ENCODE results near the gene ZGLP1.
"Not testable (repeated sequence)": the region's sequence is repeated elsewhere in the genome, so short reads cannot be mapped to it uniquely, and the experiment has no call there.

The ZGLP1 gene

DNA sequence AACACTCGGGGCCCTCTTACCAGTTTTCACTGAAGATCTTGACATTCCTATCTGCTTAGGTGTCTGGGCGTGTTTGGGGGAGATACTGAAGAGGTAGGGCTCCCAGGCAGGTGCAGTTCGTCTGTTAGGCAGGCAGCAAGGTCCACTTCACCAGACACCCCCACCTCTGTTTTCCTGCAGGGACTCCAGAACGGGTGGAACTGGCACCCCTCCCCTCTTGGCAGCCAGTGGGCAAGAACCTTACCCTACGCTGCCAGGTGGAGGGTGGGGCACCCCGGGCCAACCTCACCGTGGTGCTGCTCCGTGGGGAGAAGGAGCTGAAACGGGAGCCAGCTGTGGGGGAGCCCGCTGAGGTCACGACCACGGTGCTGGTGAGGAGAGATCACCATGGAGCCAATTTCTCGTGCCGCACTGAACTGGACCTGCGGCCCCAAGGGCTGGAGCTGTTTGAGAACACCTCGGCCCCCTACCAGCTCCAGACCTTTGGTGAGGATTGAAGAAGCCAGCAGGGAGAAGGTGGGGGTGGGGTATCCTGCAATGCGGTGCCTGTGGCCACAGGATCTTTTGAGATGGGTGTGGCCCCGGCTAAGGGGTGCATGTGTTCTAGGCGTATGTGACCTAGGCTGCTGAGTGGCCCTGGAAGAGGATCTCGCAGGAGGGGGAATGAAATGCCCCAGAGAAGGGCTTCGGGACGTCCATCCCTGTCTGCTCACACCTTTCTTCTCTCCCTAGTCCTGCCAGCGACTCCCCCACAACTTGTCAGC lies 26.1 kb downstream of the ZGLP1 start:
- DNase-seq: no peak
- intact Hi-C loops (cut with DNase I): no loop called here

DNA sequence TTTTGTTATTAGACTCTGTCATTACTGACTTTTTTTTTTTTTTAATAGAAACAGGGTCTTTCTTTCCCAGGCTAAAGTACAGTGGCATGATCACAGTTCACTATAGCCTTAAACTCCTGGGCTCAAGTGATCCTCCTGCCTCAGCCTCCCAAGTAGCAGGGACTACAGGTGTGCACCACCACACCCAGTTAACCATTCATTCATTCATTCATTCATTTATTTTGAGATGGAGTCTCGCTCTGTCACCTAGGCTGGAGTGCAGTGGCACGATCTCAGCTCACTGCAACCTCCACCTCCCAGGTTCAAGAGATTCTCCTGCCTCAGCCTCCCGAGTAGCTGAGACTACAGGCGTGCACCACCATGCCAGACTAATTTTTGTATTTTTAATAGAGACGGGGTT lies 27.6 kb downstream of the ZGLP1 start:
- intact Hi-C loops (cut with DNase I); DNase-seq: not testable (repeated sequence)

DNA sequence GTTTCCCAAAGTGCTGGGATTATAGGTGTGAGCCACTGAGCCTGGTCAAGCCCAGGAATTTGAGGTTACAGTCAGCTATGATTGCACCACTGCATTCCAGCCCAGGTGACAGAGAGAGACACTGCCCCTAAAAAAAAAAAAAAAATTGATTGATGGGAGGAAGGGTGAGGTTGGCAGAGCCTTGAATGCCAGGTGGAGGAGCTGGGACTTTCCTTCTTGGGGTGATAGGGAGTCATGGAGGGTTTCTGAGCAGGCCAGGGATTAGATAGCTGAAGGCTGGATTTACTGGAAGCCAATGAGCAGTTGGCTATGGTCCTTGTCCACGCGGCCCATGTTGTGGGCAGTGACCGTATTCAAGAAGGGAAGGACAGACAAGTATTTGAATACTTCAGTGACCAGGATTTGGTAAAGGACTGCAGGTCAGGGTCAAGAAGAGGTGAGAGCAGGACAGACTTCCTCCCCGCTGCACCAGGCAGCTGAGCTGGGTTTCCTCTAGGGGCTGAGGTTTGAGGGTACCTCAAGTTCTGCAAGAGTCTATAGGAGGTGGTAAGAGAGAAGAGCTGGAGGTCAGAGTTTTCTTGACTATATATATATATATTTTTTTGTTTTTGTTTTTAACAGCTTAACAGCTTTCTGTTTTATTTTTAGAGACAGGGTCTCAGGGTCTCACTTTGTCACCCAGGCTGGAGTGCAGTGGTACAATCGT lies 29.7 kb downstream of the ZGLP1 start:
- intact Hi-C loops (cut with DNase I): no loop called here
- DNase-seq: no peak

DNA sequence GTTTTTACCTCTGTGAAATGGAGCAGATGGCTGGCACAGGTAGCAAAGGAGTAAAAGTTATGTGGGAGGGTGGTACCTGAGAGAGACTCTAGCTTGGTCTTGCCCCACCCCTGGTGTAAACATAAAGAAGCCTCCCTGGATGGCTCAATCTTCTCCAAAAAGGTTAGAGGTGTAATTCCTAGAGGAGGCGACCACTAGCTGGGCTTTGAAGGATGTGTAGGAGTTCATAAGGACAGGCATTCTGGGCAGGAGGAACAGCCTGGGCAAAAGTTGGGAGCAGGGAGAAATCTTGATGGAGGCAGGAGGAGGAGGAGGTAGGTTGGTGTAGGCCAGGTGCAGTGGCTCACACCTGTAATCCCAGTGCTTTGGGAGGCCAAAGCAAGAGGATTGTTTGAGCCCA lies 30.7 kb downstream of the ZGLP1 start:
- intact Hi-C loops (cut with DNase I): no loop called here
- no peak for DNase-seq

DNA sequence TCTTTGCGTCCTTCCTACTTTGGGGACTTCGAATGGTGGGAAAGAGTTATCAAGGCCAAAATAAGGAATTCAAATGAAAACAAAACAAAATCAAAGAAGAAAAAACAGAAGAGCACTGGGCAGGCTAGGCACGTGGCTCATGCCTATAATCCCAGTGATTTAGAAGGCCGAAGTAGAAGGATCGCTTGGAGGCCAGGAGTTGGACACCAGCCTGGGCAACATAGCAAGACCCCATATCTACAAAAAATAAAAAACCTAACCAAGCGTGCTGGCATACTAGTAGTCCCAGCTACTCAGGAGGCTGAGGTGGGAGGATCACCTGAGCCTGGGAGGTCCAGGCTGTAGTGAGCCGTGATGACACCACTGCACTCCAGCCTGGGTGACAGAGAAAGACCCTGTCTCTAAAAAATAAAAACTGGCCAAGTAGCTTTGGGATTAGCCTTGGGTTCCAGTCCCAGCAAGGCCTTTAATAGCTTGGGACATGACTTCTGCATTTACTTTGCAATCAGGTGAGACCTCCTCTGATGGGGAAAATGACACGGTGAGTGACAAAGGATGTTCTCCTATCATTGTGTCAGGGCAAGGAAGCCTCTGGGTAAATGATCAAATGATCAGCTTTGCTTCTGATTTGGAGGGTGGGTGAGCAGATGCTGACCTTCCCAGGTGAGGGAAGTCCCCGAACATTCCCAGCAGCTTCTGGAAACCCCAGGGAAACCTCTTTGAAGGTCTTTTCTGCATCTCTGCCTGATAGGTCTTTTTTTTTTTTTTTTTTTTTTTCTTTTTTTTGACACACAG lies 31.6 kb downstream of the ZGLP1 start:
- no peak for DNase-seq
- intact Hi-C loops (cut with DNase I): no loop called here

DNA sequence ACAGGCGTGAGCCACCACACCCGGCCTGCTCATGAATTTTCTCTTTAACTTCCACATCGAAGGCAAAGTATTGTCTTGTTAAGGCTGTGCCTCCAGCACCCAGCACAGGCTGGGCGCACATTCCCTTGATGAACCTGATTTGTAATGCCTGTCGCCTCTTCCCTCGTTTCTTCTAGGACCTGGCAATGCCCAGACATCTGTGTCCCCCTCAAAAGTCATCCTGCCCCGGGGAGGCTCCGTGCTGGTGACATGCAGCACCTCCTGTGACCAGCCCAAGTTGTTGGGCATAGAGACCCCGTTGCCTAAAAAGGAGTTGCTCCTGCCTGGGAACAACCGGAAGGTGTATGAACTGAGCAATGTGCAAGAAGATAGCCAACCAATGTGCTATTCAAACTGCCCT lies 35.0 kb downstream of the ZGLP1 start:
- intact Hi-C loops (cut with DNase I): no loop called here
- no peak for DNase-seq

DNA sequence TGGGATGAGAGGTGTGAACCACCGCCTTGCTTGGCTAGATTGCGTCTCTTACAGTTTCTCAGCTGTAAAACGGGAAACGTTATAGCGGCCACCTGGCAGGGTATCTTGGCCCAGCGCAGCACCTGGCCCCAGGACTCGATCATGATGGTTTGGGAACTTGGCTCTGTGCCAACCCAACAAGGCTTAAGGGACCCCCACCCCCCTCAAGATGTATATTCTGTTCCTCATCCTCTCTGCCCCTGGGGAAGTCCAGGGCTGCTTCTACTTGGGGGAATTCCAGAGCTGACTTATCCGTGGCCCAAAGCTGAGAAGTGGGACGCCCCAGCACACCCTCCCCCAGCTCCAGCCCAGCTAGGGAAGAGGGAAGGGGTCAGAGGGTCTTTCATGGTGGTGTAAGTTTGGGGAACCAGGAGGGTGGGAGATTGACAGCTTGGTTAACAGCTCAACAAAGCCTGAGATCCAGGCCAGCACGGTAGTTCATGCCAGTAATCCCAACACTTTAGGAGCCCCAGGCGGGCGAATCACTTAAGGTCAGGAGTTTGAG lies 38.0 kb downstream of the ZGLP1 start:
- DNase-seq: no peak
- intact Hi-C loops (cut with DNase I): no loop called here

DNA sequence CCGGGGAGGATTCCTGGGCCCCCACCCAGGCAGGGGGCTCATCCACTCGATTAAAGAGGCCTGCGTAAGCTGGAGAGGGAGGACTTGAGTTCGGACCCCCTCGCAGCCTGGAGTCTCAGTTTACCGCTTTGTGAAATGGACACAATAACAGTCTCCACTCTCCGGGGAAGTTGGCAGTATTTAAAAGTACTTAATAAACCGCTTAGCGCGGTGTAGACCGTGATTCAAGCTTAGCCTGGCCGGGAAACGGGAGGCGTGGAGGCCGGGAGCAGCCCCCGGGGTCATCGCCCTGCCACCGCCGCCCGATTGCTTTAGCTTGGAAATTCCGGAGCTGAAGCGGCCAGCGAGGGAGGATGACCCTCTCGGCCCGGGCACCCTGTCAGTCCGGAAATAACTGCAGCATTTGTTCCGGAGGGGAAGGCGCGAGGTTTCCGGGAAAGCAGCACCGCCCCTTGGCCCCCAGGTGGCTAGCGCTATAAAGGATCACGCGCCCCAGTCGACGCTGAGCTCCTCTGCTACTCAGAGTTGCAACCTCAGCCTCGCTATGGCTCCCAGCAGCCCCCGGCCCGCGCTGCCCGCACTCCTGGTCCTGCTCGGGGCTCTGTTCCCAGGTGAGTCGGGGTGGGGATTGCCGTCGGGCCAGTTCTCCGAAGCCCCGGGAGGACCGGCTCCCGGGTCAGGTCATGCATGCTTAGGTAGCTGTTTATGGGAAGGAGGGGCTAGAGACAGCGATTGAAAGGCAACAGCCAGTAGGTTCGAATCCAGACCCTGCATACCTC lies 38.8 kb downstream of the ZGLP1 start, which contains the start of gene ICAM1:
ICAM1 (plus strand) TSS at position 505 of the 779 bp plus-strand sequence; CDS start at position 545, 40 bp downstream.
- intact Hi-C loops (cut with DNase I): no loop called here
- peak in 1 of 10 donors; percentile 88 for DNase-seq

DNA sequence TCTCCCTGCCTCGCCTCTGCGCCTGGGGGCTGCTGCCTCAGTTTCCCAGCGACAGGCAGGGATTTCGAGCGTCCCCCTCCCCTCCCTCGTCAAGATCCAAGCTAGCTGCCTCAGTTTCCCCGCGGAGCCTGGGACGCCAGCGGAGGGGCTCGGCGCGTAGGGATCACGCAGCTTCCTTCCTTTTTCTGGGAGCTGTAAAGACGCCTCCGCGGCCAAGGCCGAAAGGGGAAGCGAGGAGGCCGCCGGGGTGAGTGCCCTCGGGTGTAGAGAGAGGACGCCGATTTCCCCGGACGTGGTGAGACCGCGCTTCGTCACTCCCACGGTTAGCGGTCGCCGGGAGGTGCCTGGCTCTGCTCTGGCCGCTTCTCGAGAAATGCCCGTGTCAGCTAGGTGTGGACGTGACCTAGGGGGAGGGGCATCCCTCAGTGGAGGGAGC lies 39.4 kb downstream of the ZGLP1 start:
- intact Hi-C loops (cut with DNase I): no loop called here
- DNase-seq: peak in 2 of 10 donors; percentile 23 to 88

DNA sequence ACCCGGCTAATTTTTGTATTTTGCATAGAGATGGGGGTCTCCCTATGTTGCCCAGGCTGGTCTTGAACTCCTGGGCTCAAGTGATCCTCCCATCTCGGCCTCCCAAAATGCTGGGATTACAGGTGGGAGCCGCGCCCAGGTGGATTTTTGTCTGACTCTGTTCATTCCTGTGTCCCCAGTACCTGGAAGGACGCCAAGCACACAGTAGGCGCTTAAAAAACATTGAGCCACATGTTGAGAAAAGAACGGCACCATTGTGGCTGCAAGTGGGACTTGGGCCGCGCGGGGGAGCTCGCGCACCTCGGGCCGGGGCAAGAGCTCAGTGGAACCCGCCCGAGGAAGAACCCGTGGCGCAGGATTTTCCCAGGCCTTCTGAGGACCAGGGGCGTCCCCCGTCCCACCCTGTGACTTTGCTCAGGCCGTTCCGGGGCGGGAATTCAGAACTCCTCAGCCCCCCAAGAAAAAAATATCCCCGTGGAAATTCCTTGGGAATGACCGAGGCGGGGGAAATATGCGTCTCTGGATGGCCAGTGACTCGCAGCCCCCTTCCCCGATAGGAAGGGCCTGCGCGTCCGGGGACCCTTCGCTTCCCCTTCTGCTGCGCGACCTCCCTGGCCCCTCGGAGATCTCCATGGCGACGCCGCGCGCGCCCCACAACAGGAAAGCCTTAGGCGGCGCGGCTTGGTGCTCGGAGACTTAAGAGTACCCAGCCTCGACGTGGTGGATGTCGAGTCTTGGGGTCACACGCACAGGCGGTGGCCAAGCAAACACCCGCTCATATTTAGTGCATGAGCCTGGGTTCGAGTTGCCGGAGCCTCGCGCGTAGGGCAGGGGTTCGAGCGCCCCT lies 40.1 kb downstream of the ZGLP1 start:
- peak; percentile 61 to 97 (median 82) for DNase-seq
- intact Hi-C loops (cut with DNase I): loop anchor here (1.0 to 10.0 kb wide), 2 partner anchors 65 to 120 kb away; partner anchors contain the start of genes ICAM3 and RAVER1

DNA sequence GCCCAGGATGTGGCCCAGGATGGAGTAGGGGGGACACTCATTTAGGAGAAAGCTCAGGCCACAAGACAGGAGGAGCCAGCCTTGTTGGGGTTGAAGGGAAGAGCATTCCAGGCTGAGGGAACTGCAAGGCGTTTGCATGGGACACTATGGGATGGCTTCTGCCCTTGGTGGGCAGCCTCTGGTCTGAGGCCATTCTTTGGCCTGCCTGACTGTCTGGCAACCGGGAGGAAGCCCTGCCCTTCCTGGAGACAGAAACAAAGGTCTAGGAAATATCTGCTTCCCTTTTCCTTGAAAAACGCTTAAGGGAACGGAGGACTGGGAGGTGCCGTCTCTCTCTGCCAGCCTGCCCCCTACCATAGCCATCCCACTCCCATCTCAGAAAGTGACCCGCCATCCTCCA lies 41.5 kb downstream of the ZGLP1 start:
- intact Hi-C loops (cut with DNase I): loop anchor here (10.0 kb wide), 1 partner anchor 67 kb away; the partner anchor contains the start of genes ICAM3 and RAVER1
- no peak for DNase-seq

DNA sequence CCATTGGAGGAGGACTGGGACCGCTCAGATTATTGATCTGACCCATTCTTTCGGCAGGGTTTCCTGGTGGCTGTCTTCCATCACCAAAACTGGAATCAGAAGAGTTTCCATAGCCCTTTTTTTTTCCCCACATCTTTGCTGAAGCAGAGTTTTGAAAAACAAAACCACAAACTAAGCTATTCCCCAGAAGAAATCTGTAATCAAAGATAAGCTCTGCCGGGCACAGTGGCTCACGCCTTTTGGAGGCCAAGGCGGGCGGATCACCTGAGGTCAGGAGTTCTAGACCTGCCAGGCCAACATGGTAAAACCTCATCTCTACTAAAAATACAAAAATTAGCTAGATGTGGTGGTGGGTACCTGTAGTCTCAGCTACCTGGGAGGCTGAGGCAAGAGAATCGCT lies 42.9 kb downstream of the ZGLP1 start:
- intact Hi-C loops (cut with DNase I): loop anchor here (10.0 kb wide), 1 partner anchor 68 kb away; the partner anchor contains the start of genes ICAM3 and RAVER1
- no peak for DNase-seq

DNA sequence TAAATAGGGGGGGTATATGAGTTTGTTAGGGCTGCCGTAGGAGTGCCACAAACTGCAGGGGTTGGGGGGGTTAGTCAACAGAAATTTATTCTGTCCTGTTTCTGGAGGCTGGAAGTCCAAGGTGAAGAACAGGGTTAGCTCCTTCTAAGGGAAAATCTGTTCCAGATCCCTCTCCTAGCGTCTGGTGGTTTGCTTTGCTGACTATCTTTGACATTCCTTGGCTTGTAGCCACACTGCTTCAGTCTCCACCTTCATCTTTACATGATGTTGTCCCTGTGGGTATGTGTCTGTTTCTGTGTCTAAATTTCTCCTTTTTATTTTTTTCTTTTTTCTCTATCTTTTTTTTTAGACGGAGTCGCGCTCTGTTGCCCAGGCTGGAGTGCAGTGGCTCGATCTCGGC lies 46.8 kb downstream of the ZGLP1 start:
- intact Hi-C loops (cut with DNase I): loop anchor here (10.0 kb wide), 1 partner anchor 72 kb away; the partner anchor contains the start of genes ICAM3 and RAVER1

DNA sequence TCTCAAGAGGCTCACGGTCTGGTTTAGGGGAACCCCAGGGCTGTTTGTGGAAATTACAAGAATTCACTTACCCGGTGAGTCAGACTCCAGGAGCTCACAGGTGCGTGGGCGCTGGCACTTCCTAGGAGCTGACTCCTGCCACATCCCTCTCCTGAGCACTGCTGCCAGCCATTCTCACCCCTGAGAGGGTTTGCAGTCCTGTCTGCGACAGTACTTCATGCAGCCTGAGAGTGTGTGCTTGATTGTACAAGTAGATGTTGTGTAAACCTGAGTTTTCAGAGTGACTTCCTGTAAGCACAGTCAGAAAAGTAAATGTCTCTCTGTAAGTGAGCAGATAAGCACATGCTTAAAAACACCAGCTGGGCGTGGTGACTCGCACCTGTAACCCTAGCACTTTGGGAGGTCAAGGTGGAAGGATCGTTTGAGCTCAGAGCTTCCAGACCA lies 49.5 kb downstream of the ZGLP1 start:
- peak in 8 of 10 donors; percentile 34 to 94 (median 60) for DNase-seq
- intact Hi-C loops (cut with DNase I): loop anchor here (10.0 kb wide), 1 partner anchor 75 kb away; the partner anchor contains the start of genes ICAM3 and RAVER1

More for the DNA sequence above, 46.8 kb downstream of the ZGLP1 start:
- no peak for DNase-seq

DNA sequence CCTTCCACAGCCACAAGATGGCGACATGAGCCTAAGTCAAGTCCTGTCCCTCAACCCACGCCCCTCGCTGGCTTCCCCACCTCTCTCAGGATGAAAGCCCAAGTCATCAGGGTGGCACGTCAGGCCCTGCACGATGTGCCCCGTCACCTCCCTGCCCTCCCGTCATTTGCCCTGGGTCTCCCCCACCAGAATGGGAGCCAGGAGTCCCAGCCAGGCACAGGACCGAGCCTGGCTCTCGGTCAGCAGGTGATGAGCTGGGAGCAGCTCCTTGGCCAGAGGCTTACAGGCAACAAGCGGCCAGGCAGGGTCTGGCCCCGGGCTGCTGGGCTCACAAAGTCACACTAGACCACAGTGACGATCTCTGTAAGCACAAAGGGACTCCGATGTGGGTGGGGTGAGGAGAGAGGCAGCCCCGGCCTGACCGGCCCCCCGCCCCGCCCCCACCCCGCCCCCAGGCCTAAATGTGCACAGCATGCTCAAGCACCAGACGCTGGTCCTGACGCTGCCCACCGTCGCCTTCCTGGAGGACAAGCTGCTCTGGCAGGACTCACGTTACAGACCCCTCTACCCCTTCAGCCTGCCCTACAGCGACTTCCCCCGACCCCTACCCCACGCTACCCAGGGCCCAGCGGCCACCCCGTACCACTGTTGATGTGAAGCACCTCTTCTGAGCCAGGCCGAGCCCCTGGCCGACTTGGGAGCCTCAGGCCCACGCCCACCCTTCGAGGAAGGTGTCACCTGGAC lies 50.3 kb downstream of the ZGLP1 start:
- peak; percentile 53 to 95 (median 80) for DNase-seq
- intact Hi-C loops (cut with DNase I): loop anchor here (2.0 kb wide), 1 partner anchor 129 kb away; no protein-coding TSS in a partner anchor

DNA sequence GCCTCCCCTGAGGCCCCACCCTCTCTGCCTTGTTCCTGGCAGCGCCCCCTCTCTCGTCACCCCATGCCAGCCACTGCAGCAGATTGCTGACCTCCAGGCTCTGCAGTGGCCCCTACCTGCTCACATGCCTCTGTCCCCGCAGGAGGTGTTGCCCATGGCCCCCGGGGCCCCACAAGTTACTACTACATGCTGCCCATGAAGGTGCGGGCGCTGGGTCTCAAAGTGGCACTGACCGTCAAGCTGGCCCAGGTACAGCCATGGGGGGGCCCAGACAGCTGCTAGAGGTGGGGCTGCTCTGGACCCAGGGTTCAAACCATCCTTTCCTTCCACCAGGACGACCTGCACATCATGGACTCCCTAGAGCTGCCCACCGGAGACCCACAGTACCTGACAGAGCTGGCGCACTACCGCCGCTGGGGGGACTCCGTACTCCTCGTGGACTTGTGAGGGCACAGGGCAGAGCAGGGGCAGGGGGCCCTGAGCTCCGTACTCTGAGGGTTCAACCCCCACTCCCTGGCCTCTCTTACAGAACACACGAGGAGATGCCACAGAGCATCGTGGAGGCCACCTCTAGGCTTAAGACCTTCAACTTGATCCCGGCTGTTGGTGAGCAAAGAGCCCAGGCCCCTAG lies 51.4 kb downstream of the ZGLP1 start:
- intact Hi-C loops (cut with DNase I): loop anchor here (2.0 kb wide), 1 partner anchor 131 kb away; no protein-coding TSS in a partner anchor
- DNase-seq: no peak

DNA sequence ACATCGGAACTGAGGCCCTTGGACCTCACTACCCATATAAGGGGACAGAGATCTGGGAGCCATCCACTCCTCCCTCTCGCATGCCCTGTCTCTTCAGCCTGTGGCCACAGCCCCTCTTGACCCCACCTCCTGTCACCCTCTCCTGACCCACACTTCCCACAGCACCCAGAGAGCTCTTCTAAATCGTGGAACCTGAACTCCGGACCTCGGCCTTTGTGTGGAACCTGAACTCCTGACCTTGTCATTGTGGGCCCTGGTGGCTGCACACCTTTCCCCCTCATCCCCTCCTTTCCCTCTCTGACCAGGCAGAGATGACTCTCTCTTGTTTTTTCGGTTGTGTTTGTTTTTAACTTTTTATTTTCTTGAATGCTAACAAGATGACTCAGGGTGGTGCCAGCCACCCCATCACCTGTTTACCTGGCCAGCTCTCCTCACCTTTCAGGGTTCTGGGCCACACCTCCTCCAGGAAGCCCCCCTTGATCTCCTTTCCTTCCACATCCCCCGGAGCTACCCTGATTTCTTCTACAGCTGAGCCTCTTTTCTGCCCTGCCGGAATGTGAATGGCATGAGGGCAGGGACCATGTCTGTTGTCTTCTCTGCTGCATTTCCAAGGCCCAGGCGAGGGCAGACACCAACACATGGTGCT lies 52.5 kb downstream of the ZGLP1 start:
- intact Hi-C loops (cut with DNase I): no loop called here
- no peak for DNase-seq
